ENCODE measurements around the gene ZFYVE1.
"Not testable (repeated sequence)": the region's sequence is repeated elsewhere in the genome, so short reads cannot be mapped to it uniquely, and the experiment has no call there.

The ZFYVE1 gene, protein sequence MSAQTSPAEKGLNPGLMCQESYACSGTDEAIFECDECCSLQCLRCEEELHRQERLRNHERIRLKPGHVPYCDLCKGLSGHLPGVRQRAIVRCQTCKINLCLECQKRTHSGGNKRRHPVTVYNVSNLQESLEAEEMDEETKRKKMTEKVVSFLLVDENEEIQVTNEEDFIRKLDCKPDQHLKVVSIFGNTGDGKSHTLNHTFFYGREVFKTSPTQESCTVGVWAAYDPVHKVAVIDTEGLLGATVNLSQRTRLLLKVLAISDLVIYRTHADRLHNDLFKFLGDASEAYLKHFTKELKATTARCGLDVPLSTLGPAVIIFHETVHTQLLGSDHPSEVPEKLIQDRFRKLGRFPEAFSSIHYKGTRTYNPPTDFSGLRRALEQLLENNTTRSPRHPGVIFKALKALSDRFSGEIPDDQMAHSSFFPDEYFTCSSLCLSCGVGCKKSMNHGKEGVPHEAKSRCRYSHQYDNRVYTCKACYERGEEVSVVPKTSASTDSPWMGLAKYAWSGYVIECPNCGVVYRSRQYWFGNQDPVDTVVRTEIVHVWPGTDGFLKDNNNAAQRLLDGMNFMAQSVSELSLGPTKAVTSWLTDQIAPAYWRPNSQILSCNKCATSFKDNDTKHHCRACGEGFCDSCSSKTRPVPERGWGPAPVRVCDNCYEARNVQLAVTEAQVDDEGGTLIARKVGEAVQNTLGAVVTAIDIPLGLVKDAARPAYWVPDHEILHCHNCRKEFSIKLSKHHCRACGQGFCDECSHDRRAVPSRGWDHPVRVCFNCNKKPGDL

DNA sequence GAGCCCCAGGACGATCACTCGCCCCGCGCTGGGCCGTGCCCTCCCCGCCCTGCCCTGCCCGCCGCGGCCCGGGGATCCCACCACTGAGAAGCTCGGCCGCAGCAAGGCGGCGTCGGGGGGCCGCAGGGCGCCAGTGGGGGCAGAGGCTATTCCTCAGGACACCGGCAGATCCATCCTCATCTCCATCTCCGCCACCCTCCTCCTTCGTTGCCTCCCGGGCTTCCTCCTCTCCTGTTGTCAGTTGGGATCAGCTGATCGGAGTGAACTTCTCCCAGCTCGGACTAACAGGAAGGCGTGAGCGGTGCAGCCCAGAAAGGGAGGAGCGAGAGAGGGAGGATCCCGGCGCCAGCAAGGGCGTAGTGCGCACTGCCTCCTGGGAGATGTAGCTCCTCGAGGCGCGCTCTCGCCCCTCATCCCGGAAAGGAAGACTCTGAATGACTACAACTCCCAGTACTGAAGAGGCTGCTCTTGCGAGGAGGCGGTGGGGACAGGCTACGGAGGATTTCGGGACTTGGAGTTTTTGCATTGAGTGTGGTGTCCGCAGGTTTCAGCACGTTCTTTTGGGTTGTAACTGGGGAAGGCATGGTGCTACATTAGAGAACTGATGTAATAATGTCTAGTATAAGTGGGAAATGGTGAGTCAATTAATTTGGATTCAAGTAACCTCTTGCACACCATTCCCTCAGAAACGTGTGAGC lies at the start of gene ZFYVE1:
Gene ZFYVE1 (minus strand): TSS at position 262 of the 698 bp plus-strand sequence. CDS start 2,598 bp downstream, outside the sequence.
- peak; percentile 91 for DNase-seq (ENCODE audit: low spot score)

DNA sequence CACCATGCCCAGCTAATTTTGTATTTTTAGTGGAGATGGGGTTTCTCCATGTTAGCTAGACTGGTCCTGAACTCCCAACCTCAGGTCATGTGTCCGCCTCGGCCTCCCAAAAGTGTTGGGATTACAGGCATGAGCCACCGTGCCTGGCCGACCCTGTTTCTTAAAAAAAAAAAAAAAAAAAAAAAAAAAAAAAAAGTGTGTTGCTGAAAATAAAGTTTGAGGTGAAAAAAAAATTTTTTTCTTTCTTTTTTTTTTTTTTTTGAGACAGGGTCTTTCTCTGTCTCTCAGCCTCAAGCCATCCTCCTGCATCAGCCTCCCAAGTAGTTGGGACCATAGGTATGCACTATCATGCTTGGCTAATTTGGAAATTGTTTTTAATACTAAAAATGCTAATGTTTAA lies 42.7 kb upstream of the ZFYVE1 start:
- no peak for DNase-seq (ENCODE audit: low spot score)

DNA sequence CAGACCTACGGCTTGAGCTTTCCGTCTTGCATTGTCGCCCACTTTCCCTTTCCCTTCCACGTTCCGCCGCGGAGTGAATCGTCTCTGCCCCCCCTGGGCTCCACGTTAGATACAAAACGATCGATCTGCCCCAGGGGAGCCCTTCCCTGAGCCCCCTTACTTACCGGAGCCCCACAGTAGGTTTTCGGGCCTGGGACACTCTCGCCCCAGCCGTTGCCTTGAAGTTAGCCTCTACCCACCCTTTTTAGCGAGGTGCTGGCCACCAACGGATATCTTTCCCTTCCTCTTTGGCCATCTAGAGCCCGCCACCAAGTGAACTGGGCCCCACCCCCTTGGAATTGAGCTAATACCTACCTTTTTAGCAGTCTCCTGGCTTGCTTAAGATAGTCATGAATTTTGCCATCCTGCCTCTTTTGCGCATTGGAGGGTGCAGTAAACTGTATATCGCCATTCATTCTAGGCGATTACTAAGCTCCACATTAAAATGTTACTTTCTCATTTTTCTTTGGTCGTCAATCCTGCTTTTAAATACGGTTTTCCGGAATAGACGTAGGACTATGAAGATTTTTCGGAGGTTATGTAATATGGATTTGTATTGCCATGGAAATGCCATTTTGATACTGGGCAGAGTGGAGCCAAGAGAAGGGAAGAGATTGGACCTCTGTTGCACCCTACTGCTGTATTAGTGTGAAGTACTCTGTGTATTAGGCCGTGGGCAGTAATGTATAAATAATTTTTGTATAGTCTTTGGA lies 32.2 kb upstream of the ZFYVE1 start:
- peak; percentile 7 for DNase-seq (ENCODE audit: low spot score)

DNA sequence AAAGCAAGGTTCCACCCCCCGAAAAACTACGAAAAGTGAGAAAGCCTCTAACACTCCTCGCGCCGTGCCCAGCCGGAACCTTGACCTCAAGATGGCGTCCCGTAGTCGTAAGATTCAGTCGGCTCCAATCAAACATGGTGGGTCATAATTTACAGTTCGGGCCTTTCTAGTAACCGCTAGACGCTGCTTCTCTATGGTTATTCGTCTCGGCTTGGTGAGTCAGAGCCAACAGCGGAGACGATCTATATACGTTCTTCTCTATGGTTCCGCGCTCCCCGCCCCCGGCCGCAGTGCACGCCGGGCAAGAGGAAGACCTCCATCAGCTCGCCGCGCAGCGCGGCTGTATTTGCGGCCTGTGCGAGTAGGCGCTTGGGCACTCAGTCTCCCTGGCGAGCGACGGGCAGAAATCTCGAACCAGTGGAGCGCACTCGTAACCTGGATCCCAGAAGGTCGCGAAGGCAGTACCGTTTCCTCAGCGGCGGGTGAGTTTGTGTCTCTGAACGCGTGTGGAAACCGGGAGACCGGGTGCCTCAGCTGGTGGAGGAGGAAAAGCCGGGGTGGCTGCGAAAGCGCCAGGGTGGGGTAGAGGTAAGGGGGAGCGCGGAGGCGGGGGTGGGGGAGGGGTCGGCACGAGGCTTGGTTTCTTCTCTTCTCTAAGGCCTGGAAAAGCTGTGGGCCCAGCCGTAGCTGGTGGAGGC lies 31.5 kb upstream of the ZFYVE1 start, which contains the start of gene RBM25:
Gene RBM25 (plus strand): TSS at position 311 of the 698 bp plus-strand sequence. CDS start 13,108 bp downstream, outside the sequence.
- peak; percentile 98 for DNase-seq (ENCODE audit: low spot score)

DNA sequence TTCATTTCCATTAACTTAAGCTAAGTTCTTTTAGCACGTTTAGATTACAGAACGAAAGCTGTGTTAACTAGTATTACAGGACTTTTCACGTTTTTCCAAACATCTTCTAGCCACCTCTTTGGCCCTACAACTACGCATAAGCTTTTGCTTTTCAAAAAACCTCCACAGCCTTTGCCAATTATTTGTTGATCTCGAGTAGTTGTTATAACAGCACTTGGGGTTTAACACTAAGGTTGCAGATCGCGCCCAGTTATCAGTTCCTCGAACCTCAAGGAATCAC lies 31.0 kb upstream of the ZFYVE1 start:
- no peak for DNase-seq (ENCODE audit: low spot score)

DNA sequence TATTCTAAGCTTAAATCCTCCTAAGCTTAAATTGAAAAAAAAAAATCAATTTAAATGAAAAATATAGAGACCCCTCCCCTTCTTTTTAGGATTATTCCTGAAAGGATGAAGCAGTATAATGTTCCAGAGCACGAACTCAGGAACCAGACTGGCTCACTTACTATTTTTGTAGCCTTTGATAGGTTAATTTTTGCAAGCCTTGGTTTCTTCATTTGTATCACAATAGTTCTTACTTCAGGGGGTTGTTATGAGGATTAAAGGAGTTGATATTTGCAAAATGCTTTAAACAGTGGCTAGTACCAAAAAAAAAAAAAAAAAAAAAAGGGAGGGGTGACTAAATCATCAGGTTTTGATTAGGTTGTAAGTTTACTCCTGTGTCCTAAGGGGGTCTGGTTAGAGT lies 28.3 kb upstream of the ZFYVE1 start:
- no peak for DNase-seq (ENCODE audit: low spot score)

DNA sequence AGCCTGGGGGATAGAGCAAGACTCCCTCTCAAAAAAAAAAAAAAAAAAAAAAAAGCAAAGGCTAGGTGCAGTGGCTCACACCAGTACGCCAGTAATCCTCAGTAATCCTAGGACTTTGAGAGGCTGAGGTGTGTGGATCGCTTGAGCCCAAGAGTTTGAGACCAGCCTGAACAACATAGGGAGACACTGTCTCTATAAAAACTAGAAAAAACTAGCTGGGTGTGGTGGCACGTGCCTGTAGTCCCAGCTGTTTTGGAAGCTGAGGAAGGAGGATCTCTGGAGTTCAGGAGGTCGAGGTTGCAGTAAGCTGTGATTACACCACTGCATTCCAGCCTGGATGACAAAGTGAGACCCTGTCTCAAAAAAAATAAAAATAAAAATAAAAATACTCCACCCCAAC lies 22.5 kb upstream of the ZFYVE1 start:
- DNase-seq (ENCODE audit: low spot score), result no peak

DNA sequence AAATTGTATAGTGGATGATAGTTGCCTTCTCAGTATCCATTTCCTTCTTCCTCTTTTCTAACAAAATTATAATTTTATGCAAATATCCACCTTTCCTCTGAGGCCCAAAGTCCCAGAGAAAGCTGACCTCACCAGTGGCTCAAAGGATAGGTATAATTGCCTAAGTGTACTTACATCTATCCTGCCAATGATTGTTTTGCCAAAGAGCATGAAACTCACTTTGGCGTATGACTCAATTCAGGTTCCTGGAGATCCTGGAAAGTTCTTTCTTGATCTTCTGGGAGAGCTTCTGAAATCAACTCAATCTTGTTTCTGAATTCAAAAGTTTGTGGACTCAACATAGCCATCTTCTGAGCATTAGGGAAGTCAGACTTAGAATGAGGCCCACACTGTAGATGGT lies 20.9 kb upstream of the ZFYVE1 start:
- DNase-seq (ENCODE audit: low spot score), result no peak

DNA sequence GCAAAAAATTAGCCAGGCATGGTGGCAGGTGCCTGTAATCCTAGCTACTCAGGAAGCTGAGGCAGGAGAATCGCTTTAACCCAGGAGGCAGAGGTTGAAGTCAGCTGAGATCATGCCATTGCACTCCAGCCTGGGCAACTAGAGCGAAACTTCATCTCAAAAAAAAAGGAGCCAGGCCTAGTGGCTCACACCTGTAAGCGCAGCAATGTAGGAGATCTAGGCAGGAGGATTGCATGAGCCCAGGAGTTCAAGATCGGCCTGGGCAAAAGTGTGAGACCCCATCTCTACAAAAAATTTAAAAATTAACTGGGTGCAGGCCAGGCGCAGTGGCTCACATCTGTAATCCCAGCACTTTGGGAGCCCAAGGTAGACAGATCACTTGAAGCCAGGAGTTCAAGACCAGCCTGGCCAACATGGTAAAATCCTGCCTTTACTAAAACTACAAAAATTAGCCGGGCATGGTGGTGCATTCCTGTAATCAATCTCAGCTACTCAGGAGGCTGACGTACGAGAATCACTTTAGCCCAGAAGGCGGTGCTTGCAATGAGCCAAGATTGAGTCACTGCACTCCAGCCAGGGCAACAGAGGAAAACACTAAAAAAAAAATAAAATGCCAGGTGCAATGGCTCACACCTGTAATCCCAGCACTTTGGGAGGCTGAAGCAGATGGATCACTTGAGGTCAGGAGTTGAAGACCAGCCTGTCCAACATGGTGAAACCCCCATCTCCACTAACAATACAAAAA lies 10.0 kb upstream of the ZFYVE1 start:
- DNase-seq (ENCODE audit: low spot score), result not testable (repeated sequence)

DNA sequence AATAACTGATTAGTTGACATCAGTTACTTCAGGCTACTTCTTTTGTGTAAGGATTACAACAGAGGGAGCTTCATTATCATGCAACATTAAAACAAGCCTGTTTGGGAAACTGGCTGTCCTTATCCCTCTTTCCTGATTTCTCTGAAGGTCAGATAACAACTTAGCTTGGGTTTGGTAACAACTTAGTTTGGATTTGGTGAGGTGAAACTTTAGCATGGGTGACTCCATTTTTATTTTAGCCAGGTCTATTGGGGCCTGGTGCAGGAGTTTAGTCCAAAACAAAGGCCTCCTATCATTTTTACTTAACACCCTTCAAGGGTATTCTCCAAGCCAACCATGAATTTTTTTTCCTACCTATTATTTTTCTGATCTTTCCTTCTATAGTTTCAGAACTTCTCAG lies 1.1 kb upstream of the ZFYVE1 start:
- no peak for DNase-seq (ENCODE audit: low spot score)

DNA sequence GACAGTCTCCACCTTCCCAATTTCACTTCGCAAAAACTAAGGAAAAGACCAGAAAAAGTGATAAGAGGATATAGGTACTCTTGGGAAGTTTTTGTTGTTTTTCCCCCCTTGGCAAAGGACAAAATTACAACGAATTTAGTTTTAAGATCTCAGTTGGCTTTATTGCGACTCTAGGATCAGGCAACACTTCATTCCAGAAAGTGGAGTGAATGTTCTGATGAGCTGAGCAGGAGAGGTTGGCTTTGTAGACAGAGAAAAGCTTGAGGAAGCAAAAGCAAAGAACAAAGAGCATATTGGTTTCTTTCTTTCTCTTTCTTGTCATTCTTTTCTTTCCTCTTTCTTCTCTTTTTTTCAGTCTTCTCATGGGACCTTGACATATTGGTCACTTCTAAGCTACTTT lies 640 bp upstream of the ZFYVE1 start:
- no peak for DNase-seq (ENCODE audit: low spot score)

DNA sequence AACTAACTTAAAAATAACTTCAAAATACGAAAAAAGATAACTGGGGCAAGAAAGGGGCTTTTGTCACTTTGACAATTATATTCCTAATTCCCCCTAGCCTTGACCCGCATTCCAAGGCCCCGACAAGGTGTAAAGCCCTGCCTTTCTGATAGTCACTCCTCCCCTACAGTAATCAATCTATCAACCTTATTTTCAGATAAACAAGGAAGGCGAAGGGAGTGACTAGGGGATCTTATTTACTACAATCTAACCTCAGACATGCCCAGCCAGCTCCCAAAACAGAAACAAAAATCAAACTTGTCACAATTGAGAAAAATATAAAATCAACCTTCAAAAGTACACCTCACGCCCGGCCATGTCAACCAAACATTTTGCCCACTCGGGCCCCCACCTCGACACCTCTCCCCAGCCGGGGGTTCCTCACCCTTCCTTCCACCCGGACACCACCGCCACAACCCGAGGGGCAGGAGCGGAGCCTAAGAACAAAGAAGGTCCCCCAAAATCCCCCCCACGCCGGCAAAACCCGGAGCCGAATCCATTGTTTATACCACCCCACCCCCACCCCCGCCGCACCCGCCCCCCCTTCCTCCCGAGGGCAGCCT lies 562 bp downstream of the ZFYVE1 start:
- no peak for DNase-seq (ENCODE audit: low spot score)

DNA sequence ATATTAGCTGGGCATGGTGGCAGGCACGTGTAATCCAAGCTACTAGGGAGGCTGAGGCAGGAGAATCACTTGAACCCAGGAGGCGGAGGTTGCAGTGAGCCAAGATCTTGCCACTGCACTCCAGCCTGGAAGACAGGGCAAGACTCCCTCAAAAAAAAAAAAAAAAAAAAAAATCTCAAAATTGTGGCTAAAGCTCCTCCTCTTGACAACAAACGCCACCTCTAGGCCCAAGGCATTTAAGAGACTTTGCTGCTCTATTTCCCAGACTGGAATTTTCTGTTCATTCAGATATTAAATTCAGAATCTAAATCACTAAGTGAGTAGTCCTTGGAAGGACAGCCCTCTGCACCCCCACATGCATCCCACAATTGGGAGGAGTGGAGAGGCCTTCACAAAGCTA lies 1.4 kb downstream of the ZFYVE1 start:
- no peak for DNase-seq (ENCODE audit: low spot score)

DNA sequence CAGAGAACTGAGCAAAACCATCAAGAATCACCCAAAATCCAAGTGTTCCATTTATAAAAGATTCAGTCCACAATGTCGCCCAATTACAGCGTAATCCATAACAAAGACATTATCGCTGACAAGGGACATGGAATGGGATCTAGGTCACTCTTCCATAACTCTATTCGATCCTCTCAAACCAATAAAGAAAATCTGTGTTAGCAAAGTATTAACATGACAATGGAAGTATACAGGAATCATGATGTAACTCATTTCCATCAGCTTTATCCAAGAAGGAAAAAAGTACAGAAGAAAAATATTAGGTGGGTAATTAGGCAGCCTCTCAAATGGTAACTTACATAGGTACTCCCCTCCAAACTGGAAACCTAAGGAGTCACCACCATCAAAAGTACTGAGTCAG lies 4.9 kb downstream of the ZFYVE1 start:
- no peak for DNase-seq (ENCODE audit: low spot score)

DNA sequence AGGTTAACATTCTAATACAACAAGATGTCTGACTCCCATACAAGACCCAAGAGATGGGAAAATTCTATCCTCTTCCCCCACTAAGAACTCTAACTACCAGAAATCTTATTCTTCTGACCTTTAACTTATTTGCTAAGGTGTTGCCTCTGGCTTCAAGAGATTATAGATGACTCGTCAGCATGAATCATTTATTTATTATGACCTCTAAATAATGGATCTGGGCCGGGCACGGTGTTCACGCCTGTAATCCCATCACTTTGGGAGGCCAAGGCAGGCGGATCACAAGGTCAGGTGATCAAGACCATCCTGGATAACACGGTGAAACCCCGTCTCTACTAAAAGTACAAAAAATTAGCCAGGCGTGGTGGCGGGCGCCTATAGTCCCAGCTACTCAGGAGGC lies 10.9 kb downstream of the ZFYVE1 start:
- not testable (repeated sequence) for DNase-seq (ENCODE audit: low spot score)

DNA sequence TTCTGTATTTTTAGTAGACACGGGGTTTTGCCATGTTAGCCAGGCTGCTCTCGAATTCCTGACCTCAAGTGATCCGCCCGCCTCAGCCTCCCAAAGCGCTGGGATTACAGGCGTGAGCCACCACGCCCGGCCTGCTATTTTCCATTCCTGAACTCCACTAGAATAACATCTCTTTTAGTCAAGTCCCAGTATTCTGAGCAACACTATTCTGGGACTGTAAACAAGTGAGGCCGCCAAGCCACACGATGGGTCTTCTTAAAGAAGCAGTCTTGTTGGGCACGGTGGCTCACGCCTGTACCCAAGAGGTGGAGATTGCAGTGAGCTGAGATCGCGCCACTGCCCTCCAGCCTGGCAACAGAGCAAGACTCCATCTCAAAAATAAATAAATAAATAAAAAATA lies 11.4 kb downstream of the ZFYVE1 start:
- not testable (repeated sequence) for DNase-seq (ENCODE audit: low spot score)

DNA sequence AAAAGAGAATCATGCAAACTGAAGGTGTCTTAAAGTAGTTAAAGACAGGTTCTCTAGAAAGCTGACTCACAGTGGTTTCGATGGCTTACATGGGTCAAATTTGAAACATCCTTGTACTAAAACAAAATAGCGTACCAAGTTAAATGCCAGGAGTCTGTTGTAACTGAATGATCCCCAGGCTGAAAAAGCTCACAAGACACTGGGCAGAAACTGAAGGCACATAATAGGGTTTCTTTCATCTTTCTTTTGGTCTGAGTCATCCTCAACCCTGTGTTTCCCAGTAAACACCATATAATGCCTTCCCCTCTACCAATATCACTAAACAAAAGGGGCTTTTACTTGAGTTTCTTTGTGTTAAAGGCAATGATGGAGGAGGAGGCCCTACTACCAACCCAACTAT lies 12.8 kb downstream of the ZFYVE1 start:
- no peak for DNase-seq (ENCODE audit: low spot score)

DNA sequence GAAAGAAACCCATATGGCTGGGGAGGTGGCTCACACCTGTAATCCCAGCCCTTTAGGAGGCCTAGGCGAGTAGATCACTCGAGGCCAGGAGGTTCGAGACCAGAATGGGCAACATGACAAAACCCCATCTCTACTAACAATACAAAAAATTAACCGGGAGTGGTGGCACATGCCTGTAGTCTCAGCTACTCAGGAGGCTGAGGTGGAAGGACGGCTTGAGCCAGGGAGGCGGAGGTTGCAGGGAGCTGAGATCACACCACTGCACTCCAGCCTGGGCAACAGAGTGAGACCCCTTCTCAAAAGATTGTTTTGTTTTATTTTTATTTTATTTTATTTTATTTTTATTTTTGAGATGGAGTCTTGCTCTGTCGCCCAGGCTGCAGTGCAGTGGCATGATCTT lies 15.7 kb downstream of the ZFYVE1 start:
- DNase-seq (ENCODE audit: low spot score), result not testable (repeated sequence)

DNA sequence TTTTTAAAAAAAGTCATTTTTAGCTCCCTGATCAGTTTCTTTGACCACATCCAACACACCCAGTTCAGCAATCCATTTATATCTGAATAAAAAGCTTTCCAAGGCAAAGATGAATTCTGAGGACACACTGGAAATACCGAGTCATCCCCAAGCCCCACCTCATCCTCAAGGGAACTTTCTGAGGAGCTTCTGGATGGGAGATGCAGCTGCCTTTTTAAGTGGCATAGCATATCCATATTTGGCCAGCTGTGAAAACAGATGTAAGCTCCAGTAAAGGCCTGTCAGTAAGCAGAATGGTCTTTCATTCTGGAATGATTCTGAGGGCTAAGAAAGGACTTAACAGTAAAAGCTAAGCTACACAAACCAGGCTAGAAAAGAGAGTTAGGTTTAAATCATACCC lies 18.4 kb downstream of the ZFYVE1 start:
- DNase-seq (ENCODE audit: low spot score), result no peak

DNA sequence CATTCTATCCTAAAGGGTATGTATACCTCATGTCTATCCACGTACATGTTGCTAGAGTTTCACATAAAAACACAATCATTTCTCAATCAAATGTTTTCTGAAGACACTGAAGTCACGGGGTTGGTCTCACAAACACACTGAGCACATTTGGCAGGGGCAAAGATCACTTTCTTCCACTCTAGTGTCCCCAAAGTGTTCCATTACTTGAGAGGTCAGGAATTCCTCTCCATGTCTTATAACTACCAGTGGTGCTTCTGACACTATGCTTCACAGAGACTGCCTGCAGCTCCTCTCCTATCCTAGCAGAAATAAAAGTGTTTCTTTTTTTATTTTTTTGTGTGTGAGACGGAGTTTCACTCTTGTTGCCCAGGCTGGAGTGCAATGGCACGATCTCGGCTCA lies 19.1 kb downstream of the ZFYVE1 start:
- DNase-seq (ENCODE audit: low spot score), result no peak
